K562 (cell line): Measurements from ENCODE around the gene HSDL2. TPM values are rescaled to one million over a fixed set of nuclear protein-coding genes. Genes with fewer than 3 reads are reported as not detected.

Experiments
- ATF7 ChIP-seq: fragments of 450-650 bp; IDR thresholded peaks from 2 replicates; pipeline ENCODE4 v1.7.1; 2014; ENCODE audit warnings: mild to moderate bottlenecking, moderate library complexity
- BRF2 ChIP-seq: IDR thresholded peaks from 3 replicates; pipeline ENCODE4 v1.6.1; 2011; ENCODE audit warnings: borderline replicate concordance, mild to moderate bottlenecking; ENCODE audit not compliant: insufficient read length, insufficient read depth
- CC2D1A ChIP-seq: fragments of 450-650 bp; IDR thresholded peaks from 2 replicates; pipeline ENCODE4 v1.6.1; 2017; ENCODE audit warnings: mild to moderate bottlenecking
- CHCHD3 ChIP-seq: fragments of 250-450 bp; sonication (Bioruptor Pico); IDR thresholded peaks from 2 replicates; pipeline ENCODE4 v2.1.2; 2022; ENCODE audit warnings: mild to moderate bottlenecking
- DDX20 ChIP-seq: fragments of 450-650 bp; IDR thresholded peaks from 2 replicates; pipeline ENCODE4 v1.6.1; 2016; ENCODE audit warnings: missing genetic modification characterization, low read depth, mild to moderate bottlenecking, missing compliant biosample characterization, moderate library complexity
- GABPB2 ChIP-seq: fragments of 250-450 bp; sonication (Bioruptor Pico); conservative IDR thresholded peaks from 2 replicates; pipeline ENCODE4 v1.5.1; 2021; ENCODE audit warnings: mild to moderate bottlenecking
- GATA2 ChIP-seq: sonication (generic); formaldehyde crosslinking; IDR thresholded peaks from 2 replicates; pipeline ENCODE4 v1.4.0; 2020; ENCODE audit warnings: mild to moderate bottlenecking, missing genetic modification reagents
- HMBOX1 ChIP-seq: sonication (generic); IDR thresholded peaks from 2 replicates; pipeline ENCODE4 v1.6.1; 2016
- HMG20A ChIP-seq: fragments of 450-650 bp; formaldehyde crosslinking; conservative IDR thresholded peaks from 2 replicates; pipeline ENCODE4 v1.4.0; 2020; ENCODE audit warnings: mild to moderate bottlenecking, mixed read lengths
- NFYB ChIP-seq: IDR thresholded peaks from 2 replicates; pipeline ENCODE4 v1.6.1; 2011; ENCODE audit warnings: mild to moderate bottlenecking, moderate library complexity; ENCODE audit not compliant: insufficient read length; ENCODE audit errors: extremely low read depth
- NR2C2 ChIP-seq, 2 experiments: fragments of 200-800 bp in 1 of 2; sonication (Bioruptor generic) in 1 of 2; sonication (generic) in 1 of 2; formaldehyde crosslinking in 1 of 2; IDR thresholded peaks; 2 replicates each; pipeline versions ENCODE4 v1.6.1 to v1.8.0; 2016 to 2022; ENCODE audit warnings: mild to moderate bottlenecking in 1 of 2, missing compliant biosample characterization in 1 of 2, missing genetic modification characterization in 1 of 2, missing genetic modification reagents in 1 of 2
- NR4A1 ChIP-seq, 2 experiments: fragments of 250-450 bp in 1 of 2; fragments of 450-650 bp in 1 of 2; sonication (Bioruptor Pico) in 1 of 2; IDR thresholded peaks; 2 replicates each; pipeline versions ENCODE4 v1.4.0 to v1.6.1; 2016 to 2020; ENCODE audit warnings: mild to moderate bottlenecking in 2 of 2, missing compliant biosample characterization in 1 of 2, missing genetic modification characterization in 1 of 2, moderate library complexity in 1 of 2
- OTX1 ChIP-seq: fragments of 450-650 bp; formaldehyde crosslinking; IDR thresholded peaks from 2 replicates; pipeline ENCODE4 v1.4.0; 2022; ENCODE audit warnings: mild to moderate bottlenecking
- POLR2G ChIP-seq: fragments of 200-400 bp; formaldehyde crosslinking; IDR thresholded peaks from 2 replicates; pipeline ENCODE4 v1.6.1; 2017; ENCODE audit warnings: low read depth, mild to moderate bottlenecking, antibody characterized with exemption, low read length, moderate library complexity
- RB1 ChIP-seq: fragments of 450-650 bp; IDR thresholded peaks from 2 replicates; pipeline ENCODE4 v1.6.1; 2017; ENCODE audit warnings: low read depth, mild to moderate bottlenecking
- RBFOX2 ChIP-seq: fragments of 200-400 bp; formaldehyde crosslinking; IDR thresholded peaks from 2 replicates; pipeline ENCODE4 v1.6.1; 2017; ENCODE audit warnings: low read depth, mild to moderate bottlenecking, low read length, moderate library complexity
- RBM39 ChIP-seq: fragments of 200-400 bp; formaldehyde crosslinking; optimal IDR thresholded peaks from 2 replicates; pipeline ENCODE3; 2018; ENCODE audit warnings: low read depth, low read length
- SIX5 ChIP-seq, 2 experiments: IDR thresholded peaks; 2 replicates each; pipeline ENCODE4 v1.6.1; 2011; ENCODE audit warnings: low read length in 2 of 2, borderline replicate concordance in 1 of 2, low read depth in 1 of 2, mild to moderate bottlenecking in 1 of 2, moderate library complexity in 1 of 2; ENCODE audit not compliant: insufficient read depth in 1 of 2
- SMAD3 ChIP-seq: fragments of 450-650 bp; formaldehyde crosslinking; conservative IDR thresholded peaks from 2 replicates; pipeline ENCODE4 v1.4.0; 2020; ENCODE audit warnings: mild to moderate bottlenecking
- SMARCA4 ChIP-seq: fragments of 450-650 bp; IDR thresholded peaks from 2 replicates; pipeline ENCODE4 v1.6.1; 2016
- SMARCA5 ChIP-seq: fragments of 450-650 bp; IDR thresholded peaks from 2 replicates; pipeline ENCODE4 v1.6.1; 2016
- TEAD2 ChIP-seq: fragments of 450-650 bp; IDR thresholded peaks from 2 replicates; pipeline ENCODE4 v1.6.1; 2016; ENCODE audit warnings: missing genetic modification characterization, control low read depth, missing compliant biosample characterization
- ZNF184 ChIP-seq: sonication (generic); formaldehyde crosslinking; IDR thresholded peaks from 2 replicates; pipeline ENCODE4 v1.5.0; 2020; ENCODE audit warnings: missing genetic modification reagents
- ZNF212 ChIP-seq: fragments of 450-650 bp; formaldehyde crosslinking; IDR thresholded peaks from 2 replicates; pipeline ENCODE4 v1.4.0; 2020; ENCODE audit warnings: mild to moderate bottlenecking
- ZNF316 ChIP-seq: fragments of 450-650 bp; IDR thresholded peaks from 2 replicates; pipeline ENCODE4 v1.6.1; 2016
- ZNF584 ChIP-seq: fragments of 200-800 bp; sonication (Bioruptor generic); IDR thresholded peaks from 2 replicates; pipeline ENCODE4 v1.6.1; 2016; ENCODE audit warnings: low read depth, mild to moderate bottlenecking, missing genetic modification characterization, missing compliant biosample characterization
- ZNF586 ChIP-seq: fragments of 450-650 bp; formaldehyde crosslinking; conservative IDR thresholded peaks from 2 replicates; pipeline ENCODE4 v1.4.0; 2020; ENCODE audit warnings: mild to moderate bottlenecking, moderate library complexity
- ZNF75A ChIP-seq: fragments of 450-650 bp; formaldehyde crosslinking; IDR thresholded peaks from 2 replicates; pipeline ENCODE4 v1.4.0; 2020; ENCODE audit warnings: mild to moderate bottlenecking
- polyA plus RNA-seq, 8 experiments: library from polyadenylated mRNA; depleted of rRNA in 4 of 8; stranded (reverse) in 5 of 8; unstranded in 3 of 8; fragments of >200 nt; fragmentation: Nextera tagmentation in 2 of 8; fragmentation: Illumina TruSeq in 1 of 8; extraction: Ambion mirVana in 2 of 8; extraction: Trizol in 1 of 8; gene quantifications; 2 replicates each; pipeline versions ENCODE4 v1.2.1 to v1.2.3, GENCODE V29; 2011 to 2014; ENCODE audit warnings: inconsistent platforms in 1 of 8, missing spikeins in 1 of 8
- total RNA-seq, 7 experiments: library from RNA; depleted of rRNA in 6 of 7; stranded (reverse); fragments of >200 nt in 6 of 7; fragmentation: Illumina TruSeq in 2 of 7; extraction: Trizol in 2 of 7; gene quantifications; 2 replicates each; pipeline versions ENCODE4 v1.2.1 to v1.2.3, GENCODE V29; 2011 to 2021; ENCODE audit warnings: low replicate concordance in 1 of 7

Gene HSDL2
- total and polyA plus RNA-seq, 9 of the 15 experiments (the other 6 are each of a cell fraction or from before 2014, with no cell fraction given): 22.8 to 74.1 (median 35.6) TPM

- TF ChIP-seq RBFOX2 (no peak), SIX5 (IDR thresholded peaks at IDR 0.05; ENCODE audit: borderline replicate concordance in 1 of 2, insufficient read depth in 1 of 2, low read depth in 1 of 2, low read length in 2 of 2) (no peak), GATA2 (no peak), ZNF584 (CRISPR knock-in tag) (no peak), RBM39 (no peak), ATF7 (no peak), HMBOX1 (peak; percentile 27; the same call in 1 of the 2 replicates), POLR2G (no peak), GABPB2 (CRISPR knock-in tag) (no peak), NFYB (no peak), CC2D1A (no peak), NR4A1 (CRISPR knock-in tag; IDR thresholded peaks at IDR 0.05) (no peak), NR4A1 (tag; IDR thresholded peaks at IDR 0.05) (no peak), TEAD2 (tag) (no peak), BRF2 (no peak), SMARCA4 (0 out of 2 replicates have a peak, but pooled peaks have one; percentile 36), ZNF316 (no peak), HMG20A (CRISPR knock-in tag) (no peak), DDX20 (tag) (no peak), CHCHD3 (CRISPR knock-in tag) (no peak), RB1 (no peak), ZNF75A (CRISPR knock-in tag) (no peak), NR2C2 (CRISPR knock-in tag; IDR thresholded peaks at IDR 0.05) (no peak), NR2C2 (tag; IDR thresholded peaks at IDR 0.05) (no peak), SMARCA5 (no peak), ZNF212 (CRISPR knock-in tag) (no peak), ZNF184 (CRISPR knock-in tag) (no peak), ZNF586 (no peak), OTX1 (CRISPR knock-in tag) (no peak), SMAD3 (no peak)
Measured at GRCh38 chr9:112377684-112378327, 2.1 kb upstream of the HSDL2 start (continued).
